ENCODE measurements around the gene PLEKHD1. TPM values are rescaled to one million over a fixed set of nuclear protein-coding genes. Genes with fewer than 3 reads are reported as not detected.

PLEKHD1 gene
- total and polyA plus RNA-seq, 2 of the 8 experiments (the other 6 are each of a cell fraction or from before 2014, with no cell fraction given), result 0.24 to 0.48 TPM

DNA sequence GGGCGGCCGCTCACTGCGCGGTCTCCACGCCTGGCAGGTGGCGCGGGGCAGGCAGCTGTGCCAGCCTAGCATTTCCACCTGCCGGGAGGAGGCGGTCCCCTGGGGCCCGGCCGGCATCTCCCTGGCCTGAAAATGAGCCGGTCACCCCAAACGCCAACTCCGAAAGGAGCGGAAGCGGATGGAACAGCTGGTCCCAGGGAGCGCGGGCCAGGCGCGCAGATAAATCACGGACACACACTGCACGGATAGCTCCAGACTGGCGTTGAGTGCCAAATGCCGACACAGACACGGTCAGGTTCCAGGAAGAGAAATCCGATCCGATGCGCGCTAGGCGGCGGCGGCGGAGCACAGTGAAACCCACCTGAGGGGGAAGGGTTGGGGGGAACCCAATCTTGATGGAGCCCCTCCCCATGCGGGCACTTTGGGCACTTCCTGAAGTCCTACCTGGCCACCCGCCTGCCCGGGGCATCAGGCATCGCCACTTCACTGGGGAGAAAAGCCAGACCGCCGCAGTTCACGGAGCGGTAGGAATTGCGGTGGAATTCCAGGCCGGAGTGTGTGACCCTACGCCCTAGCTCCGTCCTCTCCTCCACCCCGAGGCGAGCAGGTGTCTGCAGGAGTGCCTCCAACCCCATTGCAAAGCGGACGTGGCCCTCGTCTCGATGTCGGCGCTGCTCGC, 624 bp upstream of the PLEKHD1 start (continued):
- TF ChIP-seq E2F6 (IDR thresholded peaks at IDR 0.05), result peak; percentile 56; the same call in 1 of the 2 replicates
